ENCODE results near the gene RP9. TPM values are rescaled to one million over a fixed set of nuclear protein-coding genes. Genes with fewer than 3 reads are reported as not detected.

RP9 gene
- total and polyA plus RNA-seq, 2 of the 13 experiments (the other 11 are each of a cell fraction or from before 2014, with no cell fraction given) = 14.2 to 18.6 TPM

DNA sequence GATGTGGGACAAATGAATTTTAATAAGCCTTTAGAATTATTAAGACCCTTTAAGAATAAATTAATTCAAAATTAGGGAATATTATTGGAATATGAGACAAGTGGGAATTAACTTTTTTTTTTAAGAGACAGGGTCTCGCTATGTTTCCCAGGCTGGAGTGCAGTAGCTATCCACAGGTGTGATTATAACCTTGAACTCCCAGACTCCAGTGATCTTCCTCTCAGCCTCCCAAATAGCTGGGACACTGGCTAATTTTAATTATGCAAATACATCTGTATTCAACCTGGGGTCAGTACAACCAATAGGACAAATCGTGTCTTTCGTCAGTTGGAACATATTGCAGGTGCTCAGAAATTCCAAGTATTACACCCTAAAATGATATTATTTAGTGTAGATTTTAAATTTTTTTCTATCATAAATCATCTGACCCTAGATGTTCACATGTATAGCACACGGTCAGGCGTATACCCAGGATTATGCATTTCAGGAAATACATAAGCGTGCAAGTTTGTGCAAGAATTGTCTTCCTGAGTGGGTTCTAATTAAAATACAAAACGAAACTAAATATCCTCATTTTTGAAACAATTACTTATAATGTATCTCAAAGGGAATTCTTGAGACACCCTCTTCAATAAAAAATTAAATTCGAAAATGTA lies 47.8 kb downstream of the RP9 start:
- FAIRE-seq (no peak), DNase-seq (ENCODE audit: low spot score) (no peak), ATAC-seq (no peak)
- in situ Hi-C loops (cut with HindIII; ENCODE audit: extremely low pct_ligation_motif_present, low pct_unique_long_range_greater_than_20kb) = no loop called here
- no peak overlapping the region for H2AFZ ChIP-seq (ENCODE audit: low read length)
- 4% methylated on average over 8 of the region's 8 CpGs for WGBS (ENCODE audit: low lambda C conversion rate)
- peaks cover 6% of the 10 kb centered on the region; the same call in 1 of the 2 replicates for H3K9me3 ChIP-seq (ENCODE audit: low read length)
- H3K4me2 ChIP-seq (ENCODE audit: low read depth, low read length) = peak overlapping the region; percentile 84
- peak overlapping the region; percentile 78 to 100 (median 93) for H3K4me3 ChIP-seq (replicated peaks in 1 of 3; ENCODE audit: insufficient read depth in 1 of 3, low read depth in 2 of 3, low read length in 3 of 3)
- H4K20me1 ChIP-seq (ENCODE audit: insufficient read depth, low read length) = peaks cover 18% of the 10 kb centered on the region
- BruUV-seq (replicated peaks) = TSS peak; percentile 56
- H3K27ac ChIP-seq (ENCODE audit: extremely low read length, insufficient read depth, low read length) = peak overlapping the region; percentile 90
- CTCF ChIA-PET (ENCODE audit: low intra/inter-chr PET ratio, low total read pairs) = no interaction called here
- intact Hi-C loops (cut with micrococcal nuclease; ENCODE audit: unreplicated experiment) = loop anchor here (5.0 kb wide), 2 partner anchors 104 to 569 kb away; partner anchors contain the start of genes FKBP9 and LSM5
- peaks cover 41% of the 10 kb centered on the region for H3K4me1 ChIP-seq (ENCODE audit: insufficient read depth, low read length)
- peaks cover 58% of the 10 kb centered on the region for H3K79me2 ChIP-seq (ENCODE audit: insufficient read depth, low read length)
- H3K27me3 ChIP-seq (ENCODE audit: control insufficient read depth in 1 of 2, insufficient read depth in 2 of 2, low read length in 2 of 2) = no peaks in the 10 kb centered on the region
- TF ChIP-seq FLYWCH1 (CRISPR knock-in tag; IDR thresholded peaks at IDR 0.05) (no peak), FOXA3 (CRISPR knock-in tag; IDR thresholded peaks at IDR 0.05) (no peak), TAF1 (CRISPR knock-in tag; IDR thresholded peaks at IDR 0.05) (no peak), ZSCAN12 (CRISPR knock-in tag; IDR thresholded peaks at IDR 0.05) (no peak), ZNF879 (CRISPR knock-in tag; IDR thresholded peaks at IDR 0.05) (no peak), ZNF878 (CRISPR knock-in tag; IDR thresholded peaks at IDR 0.05) (no peak), FOXP1 (IDR thresholded peaks at IDR 0.05) (no peak), FOXP1 (CRISPR knock-in tag; IDR thresholded peaks at IDR 0.05) (no peak), ZNF564 (CRISPR knock-in tag; IDR thresholded peaks at IDR 0.05) (no peak)
- TF ChIP-seq, protein P1, sequence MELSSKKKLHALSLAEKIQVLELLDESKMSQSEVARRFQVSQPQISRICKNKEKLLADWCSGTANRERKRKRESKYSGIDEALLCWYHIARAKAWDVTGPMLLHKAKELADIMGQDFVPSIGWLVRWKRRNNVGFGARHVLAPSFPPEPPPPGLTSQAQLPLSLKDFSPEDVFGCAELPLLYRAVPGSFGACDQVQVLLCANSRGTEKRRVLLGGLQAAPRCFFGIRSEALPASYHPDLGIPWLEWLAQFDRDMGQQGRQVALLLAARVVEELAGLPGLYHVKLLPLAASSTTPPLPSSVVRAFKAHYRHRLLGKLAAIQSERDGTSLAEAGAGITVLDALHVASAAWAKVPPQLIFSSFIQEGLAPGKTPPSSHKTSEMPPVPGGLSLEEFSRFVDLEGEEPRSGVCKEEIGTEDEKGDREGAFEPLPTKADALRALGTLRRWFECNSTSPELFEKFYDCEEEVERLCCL (CRISPR knock-in tag; IDR thresholded peaks at IDR 0.05; ENCODE audit: borderline replicate concordance) = no peak
- TF ChIP-seq, protein P2, sequence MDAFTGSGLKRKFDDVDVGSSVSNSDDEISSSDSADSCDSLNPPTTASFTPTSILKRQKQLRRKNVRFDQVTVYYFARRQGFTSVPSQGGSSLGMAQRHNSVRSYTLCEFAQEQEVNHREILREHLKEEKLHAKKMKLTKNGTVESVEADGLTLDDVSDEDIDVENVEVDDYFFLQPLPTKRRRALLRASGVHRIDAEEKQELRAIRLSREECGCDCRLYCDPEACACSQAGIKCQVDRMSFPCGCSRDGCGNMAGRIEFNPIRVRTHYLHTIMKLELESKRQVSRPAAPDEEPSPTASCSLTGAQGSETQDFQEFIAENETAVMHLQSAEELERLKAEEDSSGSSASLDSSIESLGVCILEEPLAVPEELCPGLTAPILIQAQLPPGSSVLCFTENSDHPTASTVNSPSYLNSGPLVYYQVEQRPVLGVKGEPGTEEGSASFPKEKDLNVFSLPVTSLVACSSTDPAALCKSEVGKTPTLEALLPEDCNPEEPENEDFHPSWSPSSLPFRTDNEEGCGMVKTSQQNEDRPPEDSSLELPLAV (CRISPR knock-in tag; conservative IDR thresholded peaks at IDR 0.05; ENCODE audit: low read depth) = no peak
- TF ChIP-seq, protein P3, sequence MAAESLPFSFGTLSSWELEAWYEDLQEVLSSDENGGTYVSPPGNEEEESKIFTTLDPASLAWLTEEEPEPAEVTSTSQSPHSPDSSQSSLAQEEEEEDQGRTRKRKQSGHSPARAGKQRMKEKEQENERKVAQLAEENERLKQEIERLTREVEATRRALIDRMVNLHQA (CRISPR knock-in tag; IDR thresholded peaks at IDR 0.05) = no peak
- no peaks in the 10 kb centered on the region; a peak in 1 of 5 replicates for H3K36me3 ChIP-seq (replicated peaks in 1 of 2; ENCODE audit: control insufficient read depth in 1 of 2, insufficient read depth in 2 of 2, low read length in 2 of 2)
- POLR2A ChIA-PET = interaction anchor here (1.2 to 2.9 kb wide), 4 partner anchors 47 to 172 kb away, joined by 3 to 17 read pairs (median 10); partner anchors contain the start of genes FKBP9 and RP9
- peak overlapping the region; percentile 97 for H3K9ac ChIP-seq (ENCODE audit: insufficient read depth, low read depth, low read length)
